GM21576 (cell line): ENCODE measurements around the gene CYBA.

Source experiments
- ATAC-seq: cut with Tn5 transposase; IDR thresholded peaks from one replicate; pipeline ENCODE4 v1.9.1; 2021; ENCODE audit warnings: mild to moderate bottlenecking, moderate library complexity; ENCODE audit not compliant: unreplicated experiment

The CYBA gene

DNA sequence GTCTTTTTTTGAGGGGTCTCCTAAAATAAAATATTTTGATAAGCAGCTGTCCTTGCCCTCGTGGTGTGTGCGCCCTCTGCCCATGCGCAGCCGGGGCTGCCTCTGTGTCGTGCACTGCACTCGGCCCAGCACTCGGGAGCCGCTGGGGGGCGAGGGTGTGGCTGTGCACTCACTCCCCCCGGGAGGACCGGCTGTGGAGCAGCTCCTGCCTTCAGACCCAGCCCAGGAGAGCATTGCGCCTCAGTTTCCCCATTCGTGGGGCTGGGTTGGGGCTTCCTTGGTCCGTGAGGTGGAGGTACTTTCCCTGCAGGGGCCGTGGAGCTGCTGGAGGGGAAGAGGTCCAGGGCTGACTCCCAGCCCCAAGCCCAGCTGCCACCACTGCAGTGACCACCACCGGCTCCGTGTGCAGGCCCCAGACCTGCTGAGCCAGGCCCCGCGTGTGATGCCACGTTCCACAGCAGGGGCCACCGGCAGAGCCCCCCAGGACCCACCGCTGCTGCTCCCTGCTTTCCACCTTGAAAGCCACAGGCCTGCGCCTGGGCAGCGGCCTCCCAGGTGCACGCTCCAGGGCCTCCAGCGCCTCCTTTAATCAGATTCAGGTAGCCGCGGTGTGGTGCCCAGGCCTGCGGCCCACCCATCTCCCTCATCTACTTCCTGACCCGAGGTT, 18.8 kb downstream of the CYBA start:
- no peak for ATAC-seq

DNA sequence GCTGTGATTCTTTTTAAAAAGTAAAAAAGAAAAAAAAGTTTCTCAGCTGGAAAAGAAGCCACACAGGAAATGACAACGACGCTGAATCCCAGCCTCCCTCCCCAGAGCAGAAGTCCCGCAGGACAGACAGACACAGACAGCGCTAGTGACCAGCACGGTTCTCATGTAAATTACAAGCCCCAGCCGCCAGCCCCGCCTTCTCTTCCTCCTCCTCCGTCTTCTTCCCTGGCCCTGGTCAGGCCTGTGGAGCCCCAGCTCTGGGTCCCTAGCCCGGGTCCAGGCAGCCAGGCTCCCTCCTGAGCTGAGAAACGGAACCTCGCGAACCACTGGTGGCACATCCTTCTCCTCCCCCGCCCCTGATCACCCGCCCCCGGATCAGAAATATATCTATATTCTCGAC, 19.5 kb downstream of the CYBA start:
- ATAC-seq: no peak

DNA sequence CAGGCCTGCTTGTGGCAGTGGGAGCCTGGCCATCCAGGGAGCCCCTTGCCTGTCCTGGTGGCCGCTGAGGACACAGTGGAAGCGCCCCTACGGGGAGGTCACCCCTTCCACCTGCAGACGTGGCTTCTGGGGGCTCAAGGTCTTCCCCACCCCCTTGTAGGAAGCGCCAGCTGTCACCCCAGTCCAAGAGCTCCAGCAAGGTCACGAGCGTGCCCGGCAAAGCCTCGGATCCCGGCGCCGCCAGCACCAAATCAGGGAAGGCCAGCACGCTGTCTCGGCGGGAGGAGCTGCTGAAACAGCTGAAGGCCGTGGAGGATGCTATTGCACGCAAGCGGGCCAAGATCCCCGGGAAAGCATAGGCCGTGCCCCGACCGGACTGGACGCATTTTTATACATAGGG, 19.9 kb downstream of the CYBA start:
- ATAC-seq: no peak

DNA sequence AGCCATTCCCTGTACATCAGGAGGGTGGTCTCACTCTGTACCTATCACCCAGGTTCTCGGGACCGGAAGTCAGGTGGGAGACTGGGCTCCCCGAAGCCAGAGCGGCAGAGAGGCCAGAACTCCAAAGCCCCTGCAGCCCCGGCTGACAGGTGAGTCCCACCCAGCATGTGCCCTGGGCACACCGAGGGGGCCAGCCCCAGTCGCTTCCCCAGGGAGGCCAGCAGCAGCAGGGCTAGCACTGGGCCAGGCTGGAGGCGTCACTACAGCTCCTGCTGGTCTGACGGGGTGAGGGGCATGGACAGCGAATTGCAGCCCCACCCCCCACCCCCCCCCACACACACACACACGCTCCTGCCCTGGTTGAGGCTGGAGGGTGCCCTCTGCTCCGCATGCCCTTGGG, 20.4 kb downstream of the CYBA start:
- no peak for ATAC-seq

DNA sequence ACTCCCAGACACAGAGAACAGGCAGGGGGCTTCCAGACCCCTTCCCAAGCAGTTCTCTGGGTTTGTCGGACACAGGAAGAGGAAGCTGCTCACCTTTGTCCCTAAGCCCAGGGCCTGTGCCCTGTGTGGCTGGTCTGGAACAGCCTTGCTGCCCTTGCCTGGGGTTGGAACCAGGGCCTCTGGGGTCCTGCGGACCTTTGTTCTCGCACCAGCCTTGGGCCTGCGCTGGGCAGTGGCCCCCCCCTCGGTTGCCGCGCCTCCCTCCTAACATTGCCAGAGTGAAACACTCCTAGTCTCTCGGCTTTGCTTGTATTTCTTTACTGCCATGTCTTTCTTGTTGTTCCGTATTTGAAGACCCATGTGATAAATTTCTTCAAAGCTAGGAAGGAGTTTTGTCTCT, 21.0 kb downstream of the CYBA start:
- ATAC-seq: no peak

DNA sequence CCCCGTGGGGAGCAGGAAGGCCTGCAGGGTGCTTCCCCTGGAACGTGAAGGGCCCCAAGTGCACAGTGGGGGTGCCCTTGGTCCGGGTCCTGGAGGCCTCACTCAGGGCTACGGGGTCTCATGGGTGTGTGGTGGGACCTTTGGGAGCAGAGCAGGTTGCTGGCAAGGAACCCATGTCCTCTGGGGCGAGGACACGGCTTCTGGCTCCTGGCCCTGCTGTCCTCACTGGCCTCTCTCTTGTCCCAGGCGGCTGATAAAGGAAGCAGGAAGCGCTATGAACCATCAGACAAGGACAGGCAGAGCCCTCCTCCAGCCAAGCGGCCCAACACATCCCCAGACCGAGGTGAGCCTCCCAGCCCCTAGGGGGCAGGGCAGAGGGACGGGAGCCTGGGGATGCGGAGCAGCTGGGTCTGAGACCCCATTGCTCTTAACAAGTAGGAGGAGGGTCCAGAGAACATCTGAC, 22.3 kb downstream of the CYBA start:
- no peak for ATAC-seq

DNA sequence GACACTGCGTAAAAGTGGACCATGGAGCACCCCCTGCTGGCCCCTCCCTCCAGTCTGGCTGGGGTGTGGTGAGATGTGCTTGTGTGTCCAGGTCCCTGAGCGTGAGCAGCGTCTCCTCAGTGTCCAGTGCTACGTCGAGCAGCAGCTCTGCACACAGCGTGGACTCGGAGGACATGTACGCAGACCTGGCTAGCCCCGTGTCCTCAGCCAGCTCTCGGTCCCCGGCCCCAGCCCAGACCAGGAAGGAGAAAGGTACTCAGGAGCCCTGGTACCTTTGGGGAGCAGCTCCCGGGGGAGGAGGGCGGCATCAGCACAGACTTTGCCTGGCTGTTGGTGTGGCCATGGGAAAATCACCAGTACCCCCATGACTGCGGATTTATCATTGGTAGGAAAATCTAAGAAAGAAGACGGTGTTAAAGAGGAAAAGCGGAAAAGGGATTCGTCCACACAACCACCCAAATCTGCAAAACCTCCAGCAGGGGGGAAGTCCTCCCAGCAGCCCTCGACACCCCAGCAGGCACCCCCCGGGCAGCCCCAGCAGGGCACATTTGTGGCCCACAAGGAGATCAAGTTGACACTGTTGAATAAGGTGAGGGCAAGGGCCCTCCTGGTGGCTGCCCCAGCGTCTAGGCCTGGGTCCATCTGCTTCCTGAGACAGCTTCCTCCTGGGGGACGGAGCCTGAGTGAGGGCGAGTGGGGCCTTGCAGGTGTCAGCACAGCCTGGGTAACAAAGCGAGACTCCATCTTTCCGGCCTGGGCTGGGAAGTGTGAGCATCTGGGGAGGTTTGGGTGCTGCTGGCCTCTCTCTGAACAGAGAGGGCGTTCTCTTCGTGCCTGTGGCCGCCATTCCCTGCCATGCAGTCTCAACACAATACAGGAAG, 23.1 kb downstream of the CYBA start:
- no peak for ATAC-seq

DNA sequence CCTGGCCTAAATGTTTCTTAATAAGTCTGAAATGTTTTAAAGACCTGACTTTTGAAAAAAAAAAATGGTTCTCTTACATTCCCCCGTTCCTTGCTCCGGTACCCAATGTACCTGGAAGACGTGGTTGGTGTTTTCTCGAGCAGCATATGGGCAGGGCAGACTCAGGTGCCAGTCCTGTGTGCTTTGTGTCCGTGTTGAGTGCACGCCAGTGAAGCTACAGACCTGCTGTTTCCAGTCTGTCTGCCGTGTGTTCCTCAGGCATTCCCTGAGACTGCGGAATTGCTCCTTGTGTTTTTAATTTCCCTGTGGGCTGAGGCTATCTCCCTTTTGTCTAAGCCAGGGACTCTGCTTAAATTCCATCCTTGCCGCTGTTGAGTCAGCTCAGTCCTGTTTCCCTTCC, 24.2 kb downstream of the CYBA start:
- no peak for ATAC-seq

DNA sequence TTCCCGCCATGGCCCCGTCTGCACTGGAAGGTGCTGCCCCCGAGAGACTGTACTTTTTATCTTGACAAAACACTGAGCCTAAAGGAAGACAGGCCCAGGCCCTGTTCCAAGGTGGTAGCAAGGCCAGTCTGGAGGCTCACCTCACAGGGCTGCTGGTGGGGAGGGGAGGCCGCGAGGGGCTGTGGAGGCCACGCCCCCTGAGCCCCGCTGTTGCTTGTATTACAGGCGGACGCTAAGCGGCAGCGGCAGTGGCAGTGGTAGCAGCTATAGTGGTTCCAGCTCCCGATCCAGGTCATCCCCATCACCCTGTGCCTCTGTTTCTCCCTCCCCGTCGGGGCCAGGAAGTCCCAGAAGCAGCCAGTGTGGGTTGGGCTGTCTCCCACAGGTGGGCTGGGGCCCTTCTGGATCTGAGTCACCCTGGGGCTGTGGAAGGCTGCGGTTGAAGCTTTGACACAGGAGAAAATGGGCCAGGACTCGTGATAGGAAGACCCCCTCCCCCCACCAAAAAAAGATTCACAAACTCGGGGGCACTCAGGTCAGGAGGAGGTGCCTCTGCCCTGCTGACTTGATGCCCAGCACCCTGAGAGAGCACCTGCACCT, 25.8 kb downstream of the CYBA start:
- no peak for ATAC-seq

DNA sequence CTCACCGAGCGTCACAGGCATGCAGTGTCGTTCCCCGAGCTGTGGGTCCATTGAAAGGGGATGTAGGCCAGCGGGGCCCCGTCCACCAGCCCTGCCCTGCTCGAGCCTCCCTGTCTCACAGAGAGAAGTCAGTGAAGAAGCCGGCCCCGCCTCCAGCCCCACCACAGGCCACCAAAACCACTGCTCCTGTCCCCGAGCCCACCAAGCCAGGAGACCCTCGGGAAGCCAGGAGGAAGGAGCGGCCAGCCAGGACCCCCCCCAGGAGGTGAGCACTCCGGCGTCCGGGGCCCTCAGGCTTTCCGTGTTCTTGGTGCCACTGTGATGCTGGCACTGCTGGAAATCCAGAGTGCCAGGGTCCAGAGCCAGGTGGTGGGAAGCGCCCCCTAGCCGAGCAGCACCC, 26.4 kb downstream of the CYBA start:
- no peak for ATAC-seq

DNA sequence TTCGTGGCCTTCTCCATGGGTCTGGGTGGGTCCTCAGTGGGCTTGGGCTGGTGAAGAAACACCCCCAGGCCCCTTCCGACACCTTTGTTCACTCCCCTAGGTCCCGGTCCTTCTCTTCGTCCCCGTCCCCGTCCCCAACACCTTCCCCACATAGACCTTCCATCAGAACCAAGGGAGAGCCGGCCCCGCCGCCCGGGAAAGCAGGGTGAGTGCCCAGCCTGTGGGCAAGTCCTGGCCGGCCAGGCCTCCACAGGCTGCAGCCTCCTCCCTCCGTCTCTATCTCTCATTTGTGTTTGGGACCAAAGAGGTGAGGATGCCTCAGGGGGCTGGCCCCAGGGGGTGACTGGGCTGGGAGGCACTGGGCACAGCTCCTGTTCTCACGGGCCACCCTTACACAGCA, 27.0 kb downstream of the CYBA start:
- ATAC-seq: no peak

DNA sequence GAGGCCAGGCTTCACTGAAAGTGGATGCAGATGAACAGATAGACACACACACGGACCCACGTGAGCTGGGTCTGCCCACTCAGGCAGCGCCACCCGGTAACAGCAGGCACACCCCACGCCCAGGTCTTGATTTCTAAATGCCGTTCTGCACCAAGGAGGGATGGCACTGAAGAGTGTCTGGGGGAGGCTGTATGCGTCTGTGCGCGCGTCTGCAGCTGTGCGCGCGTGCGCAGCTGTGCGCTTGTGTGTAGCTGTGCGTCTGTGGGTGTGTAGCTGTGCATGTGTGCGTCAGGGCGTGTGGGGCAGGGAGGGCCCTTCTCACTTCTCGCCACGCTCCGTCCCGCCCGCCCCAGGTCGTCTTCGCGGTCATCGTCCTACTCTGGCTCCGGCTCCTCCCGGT, 28.0 kb downstream of the CYBA start:
- no peak for ATAC-seq

DNA sequence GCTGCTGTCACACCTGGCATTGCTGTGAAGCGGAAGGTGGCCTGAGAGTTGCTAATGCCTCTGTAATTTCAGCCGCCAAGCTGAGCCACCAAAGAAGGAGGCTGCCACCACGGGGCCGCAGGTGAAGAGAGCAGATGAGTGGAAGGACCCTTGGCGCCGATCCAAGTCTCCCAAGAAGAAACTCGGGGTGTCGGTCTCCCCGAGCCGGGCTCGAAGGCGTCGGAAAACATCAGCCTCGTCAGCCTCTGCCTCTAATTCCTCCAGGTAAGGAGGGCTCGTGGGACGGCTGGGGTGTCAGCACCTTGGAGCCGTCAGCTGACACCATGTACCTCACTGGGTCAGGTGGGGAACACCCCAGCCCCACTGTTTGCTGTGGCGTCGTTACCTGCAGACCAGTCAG, 28.7 kb downstream of the CYBA start:
- ATAC-seq: no peak

DNA sequence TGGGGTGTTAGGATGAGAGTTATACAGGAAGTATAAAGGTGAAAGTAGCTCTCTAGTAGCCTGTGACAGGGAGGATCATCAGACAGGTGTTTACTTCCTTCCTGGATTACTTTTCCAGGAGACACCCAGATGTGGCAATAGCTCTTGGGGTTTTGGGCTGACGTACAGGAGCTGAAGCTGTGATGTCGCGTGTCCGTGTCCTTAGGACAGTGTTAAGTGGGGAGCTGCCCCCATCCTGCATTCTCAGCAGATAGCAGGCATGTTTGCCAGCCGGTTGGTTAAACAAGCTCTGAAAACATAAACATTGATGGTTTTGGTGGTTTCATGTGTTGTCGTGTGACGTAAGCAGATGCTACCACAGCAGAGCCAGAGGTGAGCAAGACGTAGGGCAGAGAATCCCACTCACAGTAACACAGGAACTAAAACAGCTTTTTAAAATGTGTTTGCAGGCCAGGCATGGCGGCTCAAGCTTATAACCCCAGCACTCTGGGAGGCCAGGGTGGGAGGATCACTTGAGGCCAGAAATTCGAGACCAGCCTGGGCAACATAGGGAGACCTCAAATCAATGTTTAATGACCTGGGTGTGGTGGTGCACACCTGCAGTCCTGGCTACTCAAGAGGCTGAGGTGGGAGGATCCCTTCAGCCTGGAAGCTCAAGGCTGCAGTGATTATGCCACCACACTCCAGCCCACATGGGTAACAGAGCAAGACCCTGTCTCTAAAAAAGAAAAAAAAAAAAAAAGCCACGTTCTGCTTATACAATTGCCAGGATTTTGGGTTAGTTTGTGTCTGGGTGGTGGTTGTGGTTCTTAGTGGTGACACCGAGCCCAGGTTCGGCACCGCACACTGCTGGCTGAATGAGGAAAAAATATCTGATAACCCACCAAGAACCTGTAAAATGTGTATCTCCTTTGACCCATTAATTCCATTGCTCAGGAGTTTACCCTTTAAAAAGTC, 30.7 kb downstream of the CYBA start:
- ATAC-seq: no peak

DNA sequence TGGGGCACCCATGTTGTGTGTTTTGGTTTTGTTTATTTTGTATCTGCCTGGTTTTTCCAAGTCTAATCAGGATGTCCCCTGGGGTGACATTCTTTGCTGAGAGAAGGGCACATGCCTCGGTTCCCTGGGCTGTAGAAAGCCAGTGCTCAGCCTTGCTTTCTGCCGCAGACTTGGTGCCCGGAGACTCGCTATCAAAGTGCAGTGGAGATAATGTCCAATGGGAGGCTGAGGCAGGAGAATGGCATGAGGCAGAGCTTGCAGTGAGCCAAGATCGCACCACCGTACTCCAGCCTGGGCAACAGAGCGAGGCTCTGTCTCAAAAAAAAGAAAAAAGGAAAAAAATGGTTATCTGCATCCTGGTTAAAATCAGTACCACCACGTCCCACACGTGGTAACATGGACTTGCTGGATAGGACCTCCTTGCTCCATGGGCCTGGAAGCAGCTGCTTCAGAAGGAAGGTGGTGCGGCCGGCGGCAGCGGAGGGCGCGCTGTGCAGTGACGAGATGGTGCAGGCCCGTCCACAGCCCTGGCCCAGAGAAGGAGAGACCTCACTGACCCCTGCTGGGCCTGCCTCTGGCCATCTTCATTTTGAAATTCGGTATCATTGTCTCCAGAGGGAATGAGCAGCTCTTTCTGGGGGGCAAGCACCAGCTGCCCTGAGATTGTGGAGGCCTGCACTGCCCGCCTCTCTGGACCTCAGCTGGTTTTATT, 31.7 kb downstream of the CYBA start:
- ATAC-seq: no peak

DNA sequence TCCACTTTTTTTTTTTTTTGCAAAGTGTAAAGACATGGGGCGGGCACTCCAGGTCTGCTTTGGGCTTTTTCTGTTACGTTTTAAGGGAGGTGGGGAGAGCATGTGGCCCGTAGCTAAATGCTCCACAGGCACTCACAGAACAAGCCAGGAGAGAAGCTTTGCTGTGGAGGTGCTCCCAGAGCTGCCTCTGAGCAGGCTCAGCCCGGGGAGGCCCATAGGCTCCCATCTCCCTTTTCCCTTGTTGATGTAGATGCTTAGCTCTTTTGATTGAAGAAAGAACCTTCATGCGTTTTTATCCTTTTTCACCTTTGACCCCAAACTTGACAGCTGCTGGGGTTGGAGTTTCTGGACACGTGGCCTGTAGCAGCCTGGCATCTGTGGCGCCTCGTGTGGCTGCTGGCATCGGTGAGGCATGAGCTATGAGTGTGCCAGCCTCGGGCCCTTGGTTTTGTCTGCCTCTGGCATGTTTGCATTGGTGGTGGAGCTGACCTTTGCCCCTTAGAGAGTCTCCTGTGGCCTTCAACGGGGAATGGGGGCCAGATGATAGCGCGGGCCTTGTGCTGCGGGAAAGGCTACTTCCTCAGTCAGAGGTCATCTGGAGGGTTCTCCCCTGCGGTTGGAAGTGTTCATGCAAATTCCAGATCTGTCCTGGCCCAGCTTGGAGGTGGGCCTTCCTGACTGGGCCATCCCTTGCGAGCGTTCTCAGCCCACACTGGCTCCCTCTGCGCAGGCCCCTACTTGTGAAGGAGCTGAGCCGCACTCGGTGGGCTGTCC, 32.5 kb downstream of the CYBA start:
- ATAC-seq: no peak

DNA sequence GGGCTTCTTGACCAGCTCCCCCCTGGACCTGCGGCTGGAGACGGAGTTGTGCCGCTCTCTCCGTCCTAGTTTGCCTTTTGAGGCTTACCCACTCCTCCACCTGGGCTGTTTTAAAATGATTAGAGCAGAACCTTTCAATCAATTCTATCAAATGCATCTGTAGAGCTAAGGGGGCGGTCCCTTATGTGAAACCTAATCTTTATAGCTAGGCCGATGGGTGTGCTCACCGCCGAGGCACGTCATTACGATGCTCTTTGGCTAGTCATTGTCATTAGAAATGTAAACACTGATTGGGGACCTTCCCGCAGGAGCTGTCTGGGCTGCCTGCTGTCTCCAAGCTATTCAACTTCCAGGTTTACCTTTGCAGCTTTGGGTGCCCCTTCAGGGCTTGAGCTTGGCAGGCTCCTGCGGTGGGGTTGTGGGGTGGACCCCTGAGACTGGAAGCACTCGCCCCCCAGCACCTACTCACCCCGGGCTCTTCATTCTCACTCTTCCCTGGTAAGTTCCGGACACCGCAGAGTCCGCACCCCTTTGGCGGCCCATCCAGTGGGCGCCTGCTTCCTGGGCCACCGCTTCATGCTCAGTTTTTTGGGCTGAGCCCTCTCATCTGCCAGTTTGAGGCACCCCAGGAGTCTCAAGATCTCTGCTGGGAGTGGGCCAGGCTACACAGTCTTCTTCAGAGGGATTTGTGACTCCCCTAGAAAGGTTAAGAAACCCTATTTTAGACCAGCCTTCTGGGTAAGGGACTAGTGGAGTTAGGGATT, 33.4 kb downstream of the CYBA start:
- ATAC-seq: no peak

DNA sequence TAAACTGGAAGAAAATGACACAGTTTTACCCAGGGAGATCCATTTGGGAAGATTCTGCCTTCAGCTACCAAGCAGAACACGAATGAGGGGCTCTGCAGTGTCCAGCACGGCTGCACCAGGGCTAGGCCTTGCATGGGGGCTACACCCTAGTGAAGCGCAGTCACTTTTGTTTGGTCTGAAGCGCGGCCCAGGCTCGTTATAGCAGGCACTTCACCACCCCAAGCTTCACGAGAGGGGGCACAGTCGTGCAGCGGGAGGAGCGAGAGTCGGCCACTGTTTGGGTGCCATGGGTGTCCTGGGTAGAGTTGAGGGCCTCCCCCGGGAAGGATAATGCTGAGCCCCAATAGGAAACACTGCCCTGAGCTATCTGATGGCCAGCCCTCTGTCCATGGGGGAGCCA, 34.1 kb downstream of the CYBA start:
- no peak for ATAC-seq

DNA sequence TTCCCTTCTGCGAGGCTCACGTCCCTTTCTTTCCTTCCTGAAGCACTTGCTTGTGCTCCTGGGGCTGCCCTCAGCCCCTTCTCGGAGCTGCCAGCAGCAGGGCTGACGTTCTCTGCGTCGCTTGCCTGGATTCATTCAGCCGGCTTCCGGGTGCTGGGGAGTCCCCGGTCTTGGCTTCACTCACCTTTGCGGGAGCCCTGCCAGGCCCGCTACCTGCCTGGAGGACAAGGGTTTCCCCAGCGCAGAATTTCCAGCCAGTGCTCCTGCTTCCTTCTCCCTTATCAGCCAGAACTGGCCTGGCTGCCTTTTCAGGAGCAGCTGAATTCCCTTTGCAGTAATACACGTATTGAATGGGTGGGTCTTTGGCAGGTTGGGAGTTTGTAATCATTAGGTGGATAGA, 34.5 kb downstream of the CYBA start:
- ATAC-seq: no peak
